Globus pallidus (tissue), 1 donor: Measurements from ENCODE around the gene COL4A1.

Experiments
- DNase-seq: peaks from one replicate; pipeline ENCODE4 v3.0.0-alpha.2; 2015; ENCODE audit warnings: low spot score

COL4A1 gene

GRCh38 chr13:110221406-110222117 lies 85.4 kb downstream of the COL4A1 start:
- no peak for DNase-seq

GRCh38 chr13:110220471-110220870 lies 86.5 kb downstream of the COL4A1 start:
- DNase-seq: no peak

DNA sequence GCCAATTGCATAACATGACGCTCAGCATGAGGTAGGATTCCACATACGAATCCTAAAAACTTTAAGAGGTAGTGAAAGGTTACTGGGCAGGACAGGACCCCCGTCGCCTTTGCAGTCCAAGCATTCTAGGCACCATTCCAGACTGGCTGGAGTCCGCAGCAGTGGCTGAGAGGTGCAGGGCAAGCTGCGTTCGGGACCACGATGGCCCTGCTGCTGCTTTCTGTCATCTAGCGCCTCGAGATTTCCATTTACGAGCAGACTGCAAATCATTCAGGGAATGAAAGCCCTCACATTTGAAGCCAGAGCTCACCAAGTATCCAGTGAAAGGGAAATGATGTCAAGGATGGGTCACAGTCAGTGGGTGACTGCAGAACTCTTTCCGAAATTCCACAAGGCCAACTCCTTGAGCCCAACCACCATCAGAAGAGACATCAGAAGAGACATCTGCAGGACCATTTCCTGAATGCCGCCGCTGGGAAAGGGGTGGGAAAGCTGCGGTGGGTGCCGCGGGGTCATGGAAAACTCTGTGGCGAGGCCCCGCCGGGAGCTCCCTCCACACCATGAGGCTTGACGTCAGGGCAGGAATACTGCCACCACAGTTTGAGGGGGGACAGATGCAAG lies 88.3 kb downstream of the COL4A1 start:
- no peak for DNase-seq

DNA sequence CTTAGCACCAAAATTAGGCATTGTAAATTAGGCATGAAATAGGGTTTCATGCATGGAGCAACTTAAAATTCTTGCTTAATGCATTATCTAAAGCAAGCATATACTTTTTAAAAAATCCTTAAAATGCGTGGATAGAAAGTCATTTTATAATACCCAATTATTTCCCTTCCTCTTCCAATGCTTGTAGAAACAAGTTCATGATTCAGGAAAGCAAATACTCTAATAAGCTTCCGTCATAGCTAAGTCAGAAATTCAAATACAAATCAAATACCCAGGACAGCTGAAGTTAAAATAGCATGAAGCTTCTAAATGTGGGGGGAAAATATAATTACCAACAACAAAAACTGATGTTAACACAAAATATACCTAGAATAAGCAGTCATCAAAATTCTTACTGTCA lies 89.1 kb downstream of the COL4A1 start:
- DNase-seq: no peak

GRCh38 chr13:110217085-110217484 lies 89.9 kb downstream of the COL4A1 start:
- no peak for DNase-seq

GRCh38 chr13:110216398-110217041 lies 90.4 kb downstream of the COL4A1 start:
- no peak for DNase-seq

DNA sequence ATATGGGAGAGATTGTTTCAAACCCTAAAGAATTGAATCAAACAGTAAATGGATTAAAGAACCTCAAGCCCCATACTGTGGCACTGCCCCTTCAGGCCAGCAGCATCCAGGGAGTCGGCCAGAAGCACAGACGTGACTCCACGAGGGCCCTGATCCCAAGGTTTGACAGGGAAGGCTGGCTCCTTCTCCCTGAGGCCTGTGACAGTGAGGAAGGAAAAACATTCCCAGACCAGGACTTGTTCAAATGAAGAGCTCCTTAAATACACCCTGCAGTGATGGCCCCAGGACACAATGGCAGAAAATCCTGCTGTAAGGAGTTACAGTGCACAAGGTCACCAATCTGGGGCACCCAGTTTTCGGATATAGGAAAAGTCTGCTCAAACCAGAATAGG lies 91.0 kb downstream of the COL4A1 start:
- DNase-seq: no peak

- no peak for DNase-seq
Measured at GRCh38 chr13:110215606-110216005, 91.4 kb downstream of the COL4A1 start.

GRCh38 chr13:110214637-110215036 lies 92.3 kb downstream of the COL4A1 start:
- DNase-seq: no peak

DNA sequence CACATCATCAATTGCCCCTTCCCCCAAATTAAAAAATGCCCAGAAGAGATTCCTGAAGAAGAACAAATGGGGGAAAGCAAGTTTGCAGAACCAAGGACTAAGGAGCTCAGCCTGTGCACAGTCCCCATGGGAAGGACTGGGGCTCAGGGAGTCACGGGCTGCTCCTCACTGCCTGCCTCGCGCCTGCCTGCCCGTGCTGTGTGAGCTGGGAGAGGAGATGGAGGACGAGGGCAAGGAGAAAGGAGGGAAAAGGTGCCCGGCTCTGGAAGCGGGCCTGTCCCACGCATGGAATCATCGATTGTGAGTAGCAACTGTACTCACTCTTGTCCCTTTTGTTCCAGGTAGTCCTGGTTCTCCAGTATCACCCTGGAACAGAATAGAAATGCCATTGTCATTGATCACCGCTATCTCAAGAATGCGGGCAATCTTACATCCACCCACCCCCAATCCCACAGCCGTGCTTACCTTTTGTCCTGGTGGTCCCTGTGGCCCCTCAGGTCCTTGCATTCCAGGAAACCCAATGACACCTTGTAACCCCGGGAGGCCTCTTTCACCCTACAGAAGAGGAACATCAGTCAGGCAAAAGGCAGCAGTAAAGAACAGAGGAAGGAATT lies 93.4 kb downstream of the COL4A1 start:
- no peak for DNase-seq

GRCh38 chr13:110212529-110212928 lies 94.4 kb downstream of the COL4A1 start:
- no peak for DNase-seq

DNA sequence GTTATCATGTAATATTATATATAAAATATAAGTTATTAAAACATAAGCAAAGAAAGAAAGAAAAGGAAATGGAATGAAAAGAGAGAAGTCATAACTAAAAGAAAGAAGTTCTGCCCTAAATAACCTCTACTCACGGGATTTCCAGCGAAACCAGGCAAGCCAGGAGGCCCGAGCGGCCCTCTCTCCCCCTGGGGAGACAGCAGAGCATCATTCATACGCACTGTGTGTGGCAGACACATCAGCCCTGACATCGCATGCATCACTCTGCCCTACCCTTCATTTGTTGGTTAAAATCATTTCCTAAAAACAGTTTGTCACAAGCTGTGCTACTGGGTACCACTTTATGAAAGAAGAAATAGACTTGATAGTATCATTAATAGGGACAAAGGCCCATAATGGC lies 95.2 kb downstream of the COL4A1 start:
- DNase-seq: no peak

GRCh38 chr13:110211046-110211445 lies 95.9 kb downstream of the COL4A1 start:
- no peak for DNase-seq

GRCh38 chr13:110210604-110210985 lies 96.4 kb downstream of the COL4A1 start:
- DNase-seq: no peak

GRCh38 chr13:110209950-110210603 lies 96.9 kb downstream of the COL4A1 start:
- no peak for DNase-seq

- no peak for DNase-seq
Measured at GRCh38 chr13:110208116-110208515, 98.8 kb downstream of the COL4A1 start.

GRCh38 chr13:110206996-110207395 lies 100.0 kb downstream of the COL4A1 start:
- DNase-seq: no peak

- DNase-seq: no peak
Measured at GRCh38 chr13:110206185-110206584, 100.8 kb downstream of the COL4A1 start.

- DNase-seq: no peak
Measured at GRCh38 chr13:110201114-110201513, 105.8 kb downstream of the COL4A1 start.

DNA sequence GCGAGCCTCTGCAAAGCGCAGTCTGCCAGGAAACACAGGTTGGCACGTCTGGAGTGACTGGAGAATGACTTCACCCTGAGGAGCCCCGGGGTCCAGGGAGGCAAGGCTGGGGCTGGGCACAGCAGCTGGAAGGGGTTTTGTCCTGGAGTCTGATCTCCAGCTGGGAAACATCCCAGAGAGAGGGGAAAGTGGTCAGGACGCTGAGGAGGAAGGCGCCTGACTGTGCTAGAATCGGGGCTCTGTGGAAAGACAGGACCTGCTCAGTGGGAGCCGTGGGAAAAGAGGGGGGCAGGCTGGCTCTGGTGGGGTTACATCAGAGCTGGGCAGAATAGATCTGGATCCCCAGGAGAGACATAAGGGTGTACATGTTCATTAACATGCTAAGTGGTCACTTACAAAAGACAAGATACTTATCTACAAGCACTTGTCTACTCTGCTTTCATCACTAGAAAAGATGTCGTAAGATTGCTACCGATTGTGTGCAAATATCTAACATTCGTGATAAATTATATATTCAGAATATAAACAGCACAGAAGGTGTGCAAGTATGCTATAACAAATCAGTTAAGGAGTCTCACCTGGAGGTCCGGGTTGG lies 106.6 kb downstream of the COL4A1 start:
- DNase-seq: no peak

DNA sequence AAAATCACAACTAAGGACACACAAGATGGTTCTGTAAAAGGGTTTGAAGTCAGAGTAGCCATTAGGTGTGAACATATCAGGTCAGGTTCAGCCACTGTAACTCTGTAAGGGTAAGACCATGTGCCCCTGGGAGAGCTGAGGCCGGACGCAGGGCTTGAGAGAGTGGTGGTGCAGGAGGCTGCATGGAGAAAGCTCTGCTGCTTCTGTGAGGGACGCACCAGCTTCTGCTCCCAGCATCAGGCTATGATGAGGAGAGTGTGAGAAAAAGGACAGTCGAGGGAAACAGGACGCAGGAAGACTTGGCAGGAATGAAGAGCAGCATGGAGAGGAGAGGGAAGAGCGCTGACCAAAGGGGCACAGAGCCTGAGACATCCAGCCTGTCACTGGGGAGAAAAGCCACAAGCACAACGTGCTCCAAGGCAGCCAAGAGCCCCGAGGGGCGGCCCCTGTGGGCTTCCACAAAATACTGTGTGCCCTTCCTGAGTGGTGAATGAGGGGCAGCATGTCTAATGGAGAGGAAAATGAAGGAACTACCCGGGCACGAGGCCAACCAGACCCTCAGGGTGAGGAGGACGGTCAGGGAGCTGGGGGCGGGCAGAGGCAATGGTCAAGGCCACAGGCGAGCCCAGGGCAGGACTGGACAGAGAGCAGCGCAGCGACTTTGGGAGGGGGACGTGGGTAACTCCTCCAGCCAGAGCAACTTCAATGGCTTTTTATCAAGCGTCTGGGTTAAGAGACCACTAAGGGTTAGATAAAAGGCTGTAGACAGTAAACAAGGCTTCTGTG lies 107.7 kb downstream of the COL4A1 start:
- DNase-seq: no peak
